OCI-LY1 (cell line): ENCODE data around the gene NEK1.
"Not testable (repeated sequence)": the region's sequence is repeated elsewhere in the genome, so short reads cannot be mapped to it uniquely, and the experiment has no call there.

Experiments
- CTCF ChIP-seq: fragments of 200-600 bp; sonication (generic), shearing (Covaris generic); IDR thresholded peaks from 2 replicates; pipeline ENCODE4 v1.5.1; 2017; ENCODE audit warnings: mild to moderate bottlenecking, antibody characterized with exemption, low read length, moderate library complexity, mixed read lengths
- EZH2 ChIP-seq: fragments of 200-600 bp; sonication (generic), shearing (Covaris generic); IDR thresholded peaks from 2 replicates; pipeline ENCODE4 v1.8.0; 2017; ENCODE audit warnings: borderline replicate concordance, mixed run types, mild to moderate bottlenecking, antibody characterized with exemption, low read length, moderate library complexity, mixed read lengths

GRCh38 chr4:169448935-169449334 lies 163.4 kb downstream of the NEK1 start:
- TF ChIP-seq CTCF, EZH2: not testable (repeated sequence)
